Uterus (tissue), 4 donors: ENCODE results near the gene CCDC57. TPM values are rescaled to one million over a fixed set of nuclear protein-coding genes. Genes with fewer than 3 reads are reported as not detected.

ENCODE experiments used
- DNase-seq, 2 donors: peaks; one replicate each; pipeline ENCODE4 v3.0.0-alpha.2; 2019 to 2020
- H3K27ac ChIP-seq, 2 donors: fragments of 200-600 bp; sonication (generic); 1 replicate in 1 of 2; 2 replicates in 1 of 2; pipeline ENCODE4 v1.5.1; 2016 to 2018
- H3K27me3 ChIP-seq, 2 donors: fragments of 200-600 bp; sonication (generic); one replicate each; pipeline ENCODE4 v1.5.1; 2018 to 2019; ENCODE audit warnings: control low read depth in 1 of 2
- H3K36me3 ChIP-seq, 2 donors: fragments of 200-600 bp; sonication (generic); one replicate each; pipeline ENCODE4 v1.5.1; 2019; ENCODE audit warnings: control low read depth in 1 of 2
- H3K4me1 ChIP-seq, 2 donors: fragments of 200-600 bp; sonication (generic); one replicate each; pipeline ENCODE4 v1.5.1; 2018 to 2019; ENCODE audit warnings: control low read depth in 1 of 2
- H3K4me3 ChIP-seq, 2 donors: fragments of 200-600 bp; sonication (generic); 1 replicate in 1 of 2; 2 replicates in 1 of 2; pipeline ENCODE4 v1.5.1; 2018 to 2019; ENCODE audit warnings: mild to moderate bottlenecking in 1 of 2
- H3K9me3 ChIP-seq, 2 donors: fragments of 200-600 bp; sonication (generic); one replicate each; pipeline ENCODE4 v1.5.1; 2019; ENCODE audit warnings: control low read depth in 1 of 2
- POLR2A ChIP-seq, 2 donors: fragments of 450-650 bp; IDR thresholded peaks; one replicate each; pipeline ENCODE4 v1.6.1; 2016; ENCODE audit warnings: antibody characterized with exemption in 2 of 2, mild to moderate bottlenecking in 1 of 2, moderate library complexity in 1 of 2
- intact Hi-C: fragments of 100-400 bp; cut with DNase I; formaldehyde crosslinking; loops from one replicate; pipeline ENCODE4 v1.15.1; 2023; ENCODE audit warnings: low total_unique reads
- total RNA-seq, 4 donors: library from RNA; depleted of rRNA in 3 of 4; stranded (reverse); fragments of >200 nt in 3 of 4; gene quantifications; one replicate each; pipeline versions ENCODE4 v1.1.0 to v1.2.4, GENCODE V29; 2014 to 2023
- TF ChIP-seq, protein P1 (sequence below), 4 experiments: fragments of 200-600 bp in 2 of 4; fragments of 450-650 bp in 2 of 4; sonication (generic) in 2 of 4; IDR thresholded peaks; one replicate each; pipeline ENCODE4 v1.5.1; 2016 to 2019; ENCODE audit warnings: antibody characterized with exemption in 4 of 4, mild to moderate bottlenecking in 2 of 4, moderate library complexity in 1 of 4
- donor health status: DM: yes; HTN: yes; CAD: no.

The CCDC57 gene
- total RNA-seq, 4 donors from 2014 or later: 4.4 to 88.2 (median 17.6) TPM

DNA sequence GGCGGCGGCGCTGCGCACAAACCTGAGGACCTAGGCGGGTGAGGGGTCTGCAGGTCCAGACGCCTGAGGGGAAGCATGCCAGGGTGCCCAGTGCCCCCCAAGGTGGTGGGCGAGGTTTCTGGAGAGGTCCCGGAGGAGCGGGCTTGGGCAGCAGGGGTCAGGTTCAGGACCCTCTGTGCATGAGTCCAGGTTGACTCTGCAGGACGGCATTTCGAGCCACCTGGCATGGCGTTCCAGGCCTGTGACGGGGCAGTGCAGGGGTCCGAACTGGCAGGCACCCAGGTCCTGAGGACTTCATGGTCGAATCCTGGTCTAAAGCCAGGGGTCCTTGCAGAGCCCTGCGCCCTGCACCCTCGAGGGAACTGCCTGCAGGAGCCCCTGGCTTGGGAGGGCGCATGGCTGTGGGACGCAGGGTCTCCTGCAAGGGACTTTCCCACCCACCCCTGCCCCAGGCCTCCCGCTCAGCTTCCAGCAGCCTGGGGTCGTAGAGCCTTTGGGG is 19.7 kb upstream of the CCDC57 start:
- peak overlapping the region; percentile 83 to 88 for H3K27ac ChIP-seq
- peak in 1 of 2 donors; percentile 27 for DNase-seq
- TF ChIP-seq, protein P1, sequence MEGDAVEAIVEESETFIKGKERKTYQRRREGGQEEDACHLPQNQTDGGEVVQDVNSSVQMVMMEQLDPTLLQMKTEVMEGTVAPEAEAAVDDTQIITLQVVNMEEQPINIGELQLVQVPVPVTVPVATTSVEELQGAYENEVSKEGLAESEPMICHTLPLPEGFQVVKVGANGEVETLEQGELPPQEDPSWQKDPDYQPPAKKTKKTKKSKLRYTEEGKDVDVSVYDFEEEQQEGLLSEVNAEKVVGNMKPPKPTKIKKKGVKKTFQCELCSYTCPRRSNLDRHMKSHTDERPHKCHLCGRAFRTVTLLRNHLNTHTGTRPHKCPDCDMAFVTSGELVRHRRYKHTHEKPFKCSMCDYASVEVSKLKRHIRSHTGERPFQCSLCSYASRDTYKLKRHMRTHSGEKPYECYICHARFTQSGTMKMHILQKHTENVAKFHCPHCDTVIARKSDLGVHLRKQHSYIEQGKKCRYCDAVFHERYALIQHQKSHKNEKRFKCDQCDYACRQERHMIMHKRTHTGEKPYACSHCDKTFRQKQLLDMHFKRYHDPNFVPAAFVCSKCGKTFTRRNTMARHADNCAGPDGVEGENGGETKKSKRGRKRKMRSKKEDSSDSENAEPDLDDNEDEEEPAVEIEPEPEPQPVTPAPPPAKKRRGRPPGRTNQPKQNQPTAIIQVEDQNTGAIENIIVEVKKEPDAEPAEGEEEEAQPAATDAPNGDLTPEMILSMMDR (IDR thresholded peaks at IDR 0.05): no peak
- no peak for TF ChIP-seq POLR2A (IDR thresholded peaks at IDR 0.05)
- intact Hi-C loops: loop anchor here (10.0 kb wide), 1 partner anchor 92 kb away; no protein-coding TSS in a partner anchor
- H3K9me3 ChIP-seq: no peaks in the 10 kb centered on the region
- peaks cover 0 to 14% of the 10 kb centered on the region in 2 donors for H3K4me1 ChIP-seq
- H3K36me3 ChIP-seq: no peaks in the 10 kb centered on the region
- H3K27me3 ChIP-seq: peaks cover 0 to 6% of the 10 kb centered on the region in 2 donors
- H3K4me3 ChIP-seq: peak overlapping the region; percentile 47 to 53

DNA sequence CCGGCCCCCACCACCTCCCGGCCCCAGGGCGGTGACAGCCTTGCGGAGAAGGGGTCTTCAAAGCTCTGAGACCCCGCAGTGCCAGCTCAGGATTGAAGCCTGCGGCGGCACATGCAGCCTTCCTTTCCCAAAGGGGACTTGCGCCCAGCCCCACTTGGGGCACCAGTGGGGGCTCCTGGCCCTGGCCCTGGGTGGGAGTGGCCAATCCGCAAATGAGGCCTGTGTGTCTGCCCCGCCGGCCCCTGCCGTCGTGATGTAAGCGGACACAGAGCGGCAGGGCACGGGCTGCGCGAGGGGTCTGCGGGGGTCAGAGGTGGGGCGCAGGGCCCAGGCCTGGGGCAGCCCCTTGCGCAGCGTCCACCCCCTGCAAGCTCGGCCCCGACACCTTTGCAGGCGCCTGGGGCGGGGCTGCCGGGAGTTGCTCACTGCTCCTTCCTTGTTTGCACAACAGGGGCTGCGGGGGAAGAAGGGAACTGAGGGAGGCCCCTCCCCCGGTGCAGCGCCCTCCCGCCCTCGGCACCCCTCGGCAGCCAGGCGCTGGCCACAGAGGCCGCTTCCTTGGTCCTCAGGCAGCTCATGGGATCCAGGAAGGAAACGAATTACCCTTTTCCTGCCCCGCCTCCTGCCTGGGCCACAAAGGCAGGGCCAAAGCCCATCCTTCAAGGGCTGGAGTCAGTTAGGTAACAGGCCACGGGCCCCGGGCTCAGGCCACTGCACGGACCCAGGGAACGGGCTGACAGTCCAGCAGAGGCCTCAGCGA is 19.1 kb upstream of the CCDC57 start:
- Histone ChIP-seq H3K4me1 (peaks cover 0 to 14% of the 10 kb centered on the region in 2 donors), H3K27me3 (peaks cover 0 to 6% of the 10 kb centered on the region in 2 donors), H3K36me3 (no peaks in the 10 kb centered on the region), H3K9me3 (no peaks in the 10 kb centered on the region), H3K4me3 (peak overlapping the region; percentile 47 to 53), H3K27ac (peak overlapping the region; percentile 83 to 88)
- peak; percentile 82 to 89 for DNase-seq
- TF ChIP-seq POLR2A (IDR thresholded peaks at IDR 0.05): peak; percentile 9 to 39
- TF ChIP-seq, protein P1 (IDR thresholded peaks at IDR 0.05): no peak
- intact Hi-C loops: loop anchor here (10.0 kb wide), 1 partner anchor 93 kb away; no protein-coding TSS in a partner anchor

GRCh38 chr17:82231312-82231561 is 18.6 kb upstream of the CCDC57 start:
- H3K27ac ChIP-seq: peak overlapping the region; percentile 83 to 88
- peaks cover 0 to 6% of the 10 kb centered on the region in 2 donors for H3K27me3 ChIP-seq
- H3K4me3 ChIP-seq: peak overlapping the region; percentile 47 to 53
- peaks cover 0 to 13% of the 10 kb centered on the region in 2 donors for H3K4me1 ChIP-seq
- intact Hi-C loops: loop anchor here (10.0 kb wide), 1 partner anchor 94 kb away; no protein-coding TSS in a partner anchor
- no peaks in the 10 kb centered on the region for H3K36me3 ChIP-seq
- TF ChIP-seq, protein P1 (IDR thresholded peaks at IDR 0.05): no peak
- TF ChIP-seq POLR2A (IDR thresholded peaks at IDR 0.05): no peak
- no peaks in the 10 kb centered on the region for H3K9me3 ChIP-seq
- DNase-seq: no peak

- TF ChIP-seq, protein P1 (IDR thresholded peaks at IDR 0.05): peak; percentile 30 to 79 (median 64)
- TF ChIP-seq POLR2A (IDR thresholded peaks at IDR 0.05): peak in 1 of 2 donors; percentile 18
- intact Hi-C loops: loop anchor here (10.0 kb wide), 1 partner anchor 94 kb away; no protein-coding TSS in a partner anchor
- peaks cover 0 to 8% of the 10 kb centered on the region in 2 donors for H3K4me1 ChIP-seq
- peaks cover 0 to 6% of the 10 kb centered on the region in 2 donors for H3K27me3 ChIP-seq
- no peaks in the 10 kb centered on the region for H3K36me3 ChIP-seq
- H3K9me3 ChIP-seq: no peaks in the 10 kb centered on the region
- H3K4me3 ChIP-seq: peak overlapping the region; percentile 47 to 53
- peak overlapping the region; percentile 83 to 88 for H3K27ac ChIP-seq
- DNase-seq: peak; percentile 82 to 91
These were observed 18.1 kb upstream of the CCDC57 start for GRCh38 chr17:82230609-82231311.
